Neural cell (in vitro differentiated cells): ENCODE data around the gene MBD2.

Source experiments
- EP300 ChIP-seq: fragments of 450-650 bp; conservative IDR thresholded peaks from 2 replicates; pipeline ENCODE4 v1.6.1; 2014; ENCODE audit warnings: antibody characterized with exemption, mild to moderate bottlenecking, moderate library complexity; ENCODE audit not compliant: poor library complexity, severe bottlenecking
- POLR2AphosphoS5 ChIP-seq: IDR thresholded peaks from 2 replicates; pipeline ENCODE4 v1.6.1; 2012
- TF ChIP-seq, protein P1 (sequence below): fragments of 450-650 bp; IDR thresholded peaks from 2 replicates; pipeline ENCODE4 v1.5.1; 2014; ENCODE audit warnings: antibody characterized with exemption, mild to moderate bottlenecking, moderate library complexity; ENCODE audit not compliant: poor library complexity, severe bottlenecking

DNA sequence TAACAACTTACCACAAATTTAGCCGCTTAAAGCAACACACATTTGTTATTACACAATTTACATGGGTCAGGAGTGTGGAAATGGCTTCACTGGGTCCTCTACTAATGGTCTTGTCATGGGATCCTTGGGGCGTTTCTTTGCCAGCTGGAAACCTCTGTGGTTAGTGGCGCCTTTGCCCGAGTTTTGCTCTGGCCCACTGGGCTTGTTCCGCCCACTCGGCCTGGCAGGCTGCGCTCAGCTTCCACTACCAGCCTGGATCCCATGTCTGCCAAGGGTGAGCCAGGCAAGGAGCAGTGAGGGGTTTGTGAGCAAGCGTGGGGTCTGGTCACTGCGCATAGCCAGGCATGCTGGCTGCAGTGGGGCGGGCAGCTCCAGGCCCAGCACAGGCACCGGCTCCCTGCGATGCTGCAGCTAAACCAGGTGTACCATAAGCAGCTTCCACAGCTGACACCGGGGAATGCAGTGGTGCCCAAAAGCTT lies 16.2 kb upstream of the MBD2 start:
- TF ChIP-seq, protein P1, sequence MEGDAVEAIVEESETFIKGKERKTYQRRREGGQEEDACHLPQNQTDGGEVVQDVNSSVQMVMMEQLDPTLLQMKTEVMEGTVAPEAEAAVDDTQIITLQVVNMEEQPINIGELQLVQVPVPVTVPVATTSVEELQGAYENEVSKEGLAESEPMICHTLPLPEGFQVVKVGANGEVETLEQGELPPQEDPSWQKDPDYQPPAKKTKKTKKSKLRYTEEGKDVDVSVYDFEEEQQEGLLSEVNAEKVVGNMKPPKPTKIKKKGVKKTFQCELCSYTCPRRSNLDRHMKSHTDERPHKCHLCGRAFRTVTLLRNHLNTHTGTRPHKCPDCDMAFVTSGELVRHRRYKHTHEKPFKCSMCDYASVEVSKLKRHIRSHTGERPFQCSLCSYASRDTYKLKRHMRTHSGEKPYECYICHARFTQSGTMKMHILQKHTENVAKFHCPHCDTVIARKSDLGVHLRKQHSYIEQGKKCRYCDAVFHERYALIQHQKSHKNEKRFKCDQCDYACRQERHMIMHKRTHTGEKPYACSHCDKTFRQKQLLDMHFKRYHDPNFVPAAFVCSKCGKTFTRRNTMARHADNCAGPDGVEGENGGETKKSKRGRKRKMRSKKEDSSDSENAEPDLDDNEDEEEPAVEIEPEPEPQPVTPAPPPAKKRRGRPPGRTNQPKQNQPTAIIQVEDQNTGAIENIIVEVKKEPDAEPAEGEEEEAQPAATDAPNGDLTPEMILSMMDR, result no peak
- TF ChIP-seq POLR2AphosphoS5, result no peak
- no peak for TF ChIP-seq EP300
